HepG2 (cell line): ENCODE results near the gene RHBDL1. TPM values are rescaled to one million over a fixed set of nuclear protein-coding genes. Genes with fewer than 3 reads are reported as not detected.
A peak's percentile ranks its signal among the peaks of the same experiment; 100 is the strongest.

Experiments
- ATAC-seq: fragments of 200-7000 bp; cut with Tn5 transposase; 3 replicates; pipeline ENCODE4 v1.9.1; 2020; ENCODE audit warnings: mild to moderate bottlenecking, moderate library complexity
- BruUV-seq: library from RNA; stranded (reverse); fragments of 400-500 nt; replicated peaks from 2 replicates; lab custom pipeline; 2021; lab: Mats Ljungman, UMichigan
- CTCF ChIA-PET: fragments of 300-600 bp; formaldehyde crosslinking; extraction: SDS; loops from one replicate; lab custom pipeline; 2021; ENCODE audit warnings: low total read pairs, inconsistent platforms, low intra/inter-chr PET ratio; lab: Yijun Ruan, JAX
- POLR2A ChIA-PET: fragments of 350-600 bp; sonication (Branson Sonifier 250); formaldehyde crosslinking; loops from one replicate; lab custom pipeline; 2020; ENCODE audit warnings: antibody characterized with exemption, inconsistent platforms; lab: Yijun Ruan, JAX
- DNase-seq: peaks from one replicate; pipeline ENCODE4 v3.0.0-alpha.2; 2015; ENCODE audit warnings: low spot score
- FAIRE-seq: peaks from 3 replicates; lab custom pipeline; 2011; peaks lifted over from hg19 to GRCh38; lab: Jason Lieb, UNC
- H2AFZ ChIP-seq: one replicate; pipeline ENCODE4 v1.6.1; 2011; ENCODE audit warnings: low read length, inconsistent platforms
- H3K27ac ChIP-seq: fragments of 300-600 bp; 3 replicates; pipeline ENCODE4 v1.8.0; 2011; ENCODE audit warnings: mixed run types, mild to moderate bottlenecking, mixed read lengths, low read length, inconsistent platforms; ENCODE audit not compliant: insufficient read depth; ENCODE audit errors: extremely low read length
- H3K27me3 ChIP-seq, 2 experiments: fragments of 200-600 bp in 1 of 2; 2 replicates in 1 of 2; 3 replicates in 1 of 2; pipeline versions ENCODE4 v1.6.0 to v1.8.0; 2011; ENCODE audit warnings: low read length in 2 of 2, mild to moderate bottlenecking in 2 of 2, moderate library complexity in 2 of 2, inconsistent platforms in 1 of 2; ENCODE audit not compliant: insufficient read depth in 2 of 2, control insufficient read depth in 1 of 2
- H3K36me3 ChIP-seq, 2 experiments: fragments of 200-600 bp in 1 of 2; replicated peaks in 1 of 2; 2 replicates in 1 of 2; 3 replicates in 1 of 2; pipeline versions ENCODE4 v1.5.1 to v1.8.0; 2011; ENCODE audit warnings: low read length in 2 of 2, inconsistent platforms in 1 of 2; ENCODE audit not compliant: insufficient read depth in 2 of 2, control insufficient read depth in 1 of 2
- H3K4me1 ChIP-seq: 2 replicates; pipeline ENCODE4 v1.5.1; 2012; ENCODE audit warnings: low read length, inconsistent platforms; ENCODE audit not compliant: insufficient read depth
- H3K4me2 ChIP-seq: 2 replicates; pipeline ENCODE4 v1.6.0; 2011; ENCODE audit warnings: low read depth, low read length, inconsistent platforms
- H3K4me3 ChIP-seq, 3 experiments: fragments of 200-600 bp in 1 of 3; sonication (generic), shearing (Covaris generic) in 1 of 3; replicated peaks in 1 of 3; 2 replicates each; pipeline ENCODE4 v1.5.1; 2011 to 2016; ENCODE audit warnings: low read length in 3 of 3, inconsistent platforms in 2 of 3, low read depth in 2 of 3, mild to moderate bottlenecking in 2 of 3, control low read depth in 1 of 3, mixed read lengths in 1 of 3; ENCODE audit not compliant: insufficient read depth in 1 of 3
- H3K79me2 ChIP-seq: one replicate; pipeline ENCODE4 v1.6.1; 2011; ENCODE audit warnings: low read length, inconsistent platforms; ENCODE audit not compliant: insufficient read depth
- H3K9ac ChIP-seq: 2 replicates; pipeline ENCODE4 v1.6.0; 2011; ENCODE audit warnings: mild to moderate bottlenecking, low read depth, low read length, inconsistent platforms; ENCODE audit not compliant: insufficient read depth
- H3K9me3 ChIP-seq: 2 replicates; pipeline ENCODE4 v1.5.1; 2012; ENCODE audit warnings: mild to moderate bottlenecking, low read length
- H4K20me1 ChIP-seq: 2 replicates; pipeline ENCODE4 v1.6.0; 2011; ENCODE audit warnings: inconsistent platforms, mild to moderate bottlenecking, low read length, moderate library complexity; ENCODE audit not compliant: insufficient read depth
- AKAP8 ChIP-seq: sonication (generic); formaldehyde crosslinking; IDR thresholded peaks from 2 replicates; pipeline ENCODE4 v1.5.1; 2020; ENCODE audit warnings: mild to moderate bottlenecking, missing genetic modification reagents
- EED ChIP-seq: sonication (generic); formaldehyde crosslinking; IDR thresholded peaks from 2 replicates; pipeline ENCODE4 v1.5.0; 2020; ENCODE audit warnings: mild to moderate bottlenecking, missing genetic modification reagents
- FOXC1 ChIP-seq: sonication (generic); formaldehyde crosslinking; IDR thresholded peaks from 2 replicates; pipeline ENCODE4 v1.8.0; 2022; ENCODE audit warnings: mild to moderate bottlenecking, missing genetic modification reagents, borderline replicate concordance
- FOXM1 ChIP-seq: sonication (generic); formaldehyde crosslinking; IDR thresholded peaks from 2 replicates; pipeline ENCODE4 v1.5.0; 2020; ENCODE audit warnings: missing genetic modification reagents
- GPN1 ChIP-seq: sonication (generic); formaldehyde crosslinking; IDR thresholded peaks from 2 replicates; pipeline ENCODE4 v1.5.1; 2020; ENCODE audit warnings: missing genetic modification reagents, borderline replicate concordance
- MAFG ChIP-seq: sonication (generic); formaldehyde crosslinking; IDR thresholded peaks from 2 replicates; pipeline ENCODE4 v1.5.1; 2020; ENCODE audit warnings: mild to moderate bottlenecking, missing genetic modification reagents
- POLR2AphosphoS2 ChIP-seq: IDR thresholded peaks from 2 replicates; pipeline ENCODE4 v1.6.1; 2011; ENCODE audit warnings: low read depth, low read length, improper control_type of control experiment
- TBX3 ChIP-seq: fragments of 450-650 bp; IDR thresholded peaks from 2 replicates; pipeline ENCODE4 v1.6.1; 2017; ENCODE audit warnings: antibody characterized with exemption, mild to moderate bottlenecking, inconsistent platforms, borderline replicate concordance
- ZNF160 ChIP-seq: sonication (generic); formaldehyde crosslinking; IDR thresholded peaks from 2 replicates; pipeline ENCODE4 v1.8.0; 2022; ENCODE audit warnings: mild to moderate bottlenecking, inconsistent platforms, missing genetic modification reagents
- ZNF530 ChIP-seq: sonication (generic); formaldehyde crosslinking; IDR thresholded peaks from 2 replicates; pipeline ENCODE4 v1.5.0; 2020; ENCODE audit warnings: low read depth, mild to moderate bottlenecking, missing genetic modification reagents
- ZNF570 ChIP-seq: sonication (generic); formaldehyde crosslinking; IDR thresholded peaks from 2 replicates; pipeline ENCODE4 v1.4.0; 2020; ENCODE audit warnings: mild to moderate bottlenecking, missing genetic modification reagents, borderline replicate concordance
- ZNF75D ChIP-seq: sonication (generic); formaldehyde crosslinking; IDR thresholded peaks from 2 replicates; pipeline ENCODE4 v1.8.1; 2023; ENCODE audit warnings: missing genetic modification reagents, mild to moderate bottlenecking, borderline replicate concordance
- WGBS: methylation state at CpG from one replicate; pipeline ENCODE4 v1.1.6; 2017; ENCODE audit warnings: low lambda C conversion rate; 5-methylcytosine and 5-hydroxymethylcytosine counted together
- in situ Hi-C: cut with HindIII; loops from 2 replicates; pipeline ENCODE4 v1.10.0; 2017; ENCODE audit warnings: low pct_unique_long_range_greater_than_20kb; ENCODE audit not compliant: extremely low pct_ligation_motif_present
- intact Hi-C: fragments of 100-400 bp; cut with micrococcal nuclease; formaldehyde crosslinking; loops from one replicate; pipeline ENCODE4 v1.10.0; 2022; ENCODE audit not compliant: unreplicated experiment
- polyA plus RNA-seq, 8 experiments: library from polyadenylated mRNA; depleted of rRNA in 3 of 8; stranded (reverse) in 7 of 8; unstranded in 1 of 8; fragments of >200 nt; fragmentation: Illumina TruSeq in 4 of 8; extraction: Trizol in 4 of 8; gene quantifications; 2 replicates each; pipeline versions ENCODE4 v1.2.1 to v1.2.3, GENCODE V29; 2011 to 2016; ENCODE audit warnings: low read depth in 4 of 8, missing spikeins in 1 of 8, mixed read lengths in 1 of 8; ENCODE audit not compliant: insufficient read depth in 1 of 8
- total RNA-seq, 5 experiments: library from RNA; depleted of rRNA; stranded (reverse); fragments of >200 nt; fragmentation: Illumina TruSeq; extraction: Trizol; gene quantifications; 2 replicates each; pipeline ENCODE4 v1.2.3, GENCODE V29; 2016; ENCODE audit warnings: low read depth in 1 of 5
- TF ChIP-seq, protein P1 (sequence below): sonication (generic); formaldehyde crosslinking; conservative IDR thresholded peaks from 2 replicates; pipeline ENCODE4 v1.8.1; 2023; ENCODE audit warnings: missing genetic modification reagents
- TF ChIP-seq, protein P2 (sequence below): sonication (generic); formaldehyde crosslinking; IDR thresholded peaks from 2 replicates; pipeline ENCODE4 v1.8.0; 2022; ENCODE audit warnings: missing genetic modification reagents, low read depth, mild to moderate bottlenecking, borderline replicate concordance
- TF ChIP-seq, protein P3 (sequence below), 2 experiments: sonication (generic) in 1 of 2; formaldehyde crosslinking in 1 of 2; IDR thresholded peaks; 2 replicates each; pipeline versions ENCODE4 v1.5.1 to v1.6.1; 2011 to 2020; ENCODE audit warnings: borderline replicate concordance in 1 of 2, low read depth in 1 of 2, low read length in 1 of 2, mild to moderate bottlenecking in 1 of 2, missing genetic modification reagents in 1 of 2, moderate library complexity in 1 of 2
- TF ChIP-seq, protein P4 (sequence below): sonication (generic); formaldehyde crosslinking; IDR thresholded peaks from 2 replicates; pipeline ENCODE4 v1.9.0; 2022; ENCODE audit warnings: low read depth, missing genetic modification reagents

Gene RHBDL1
- total and polyA plus RNA-seq, 2 of the 13 experiments (the other 11 are each of a cell fraction or from before 2014, with no cell fraction given), result 1.8 to 3.8 TPM

DNA sequence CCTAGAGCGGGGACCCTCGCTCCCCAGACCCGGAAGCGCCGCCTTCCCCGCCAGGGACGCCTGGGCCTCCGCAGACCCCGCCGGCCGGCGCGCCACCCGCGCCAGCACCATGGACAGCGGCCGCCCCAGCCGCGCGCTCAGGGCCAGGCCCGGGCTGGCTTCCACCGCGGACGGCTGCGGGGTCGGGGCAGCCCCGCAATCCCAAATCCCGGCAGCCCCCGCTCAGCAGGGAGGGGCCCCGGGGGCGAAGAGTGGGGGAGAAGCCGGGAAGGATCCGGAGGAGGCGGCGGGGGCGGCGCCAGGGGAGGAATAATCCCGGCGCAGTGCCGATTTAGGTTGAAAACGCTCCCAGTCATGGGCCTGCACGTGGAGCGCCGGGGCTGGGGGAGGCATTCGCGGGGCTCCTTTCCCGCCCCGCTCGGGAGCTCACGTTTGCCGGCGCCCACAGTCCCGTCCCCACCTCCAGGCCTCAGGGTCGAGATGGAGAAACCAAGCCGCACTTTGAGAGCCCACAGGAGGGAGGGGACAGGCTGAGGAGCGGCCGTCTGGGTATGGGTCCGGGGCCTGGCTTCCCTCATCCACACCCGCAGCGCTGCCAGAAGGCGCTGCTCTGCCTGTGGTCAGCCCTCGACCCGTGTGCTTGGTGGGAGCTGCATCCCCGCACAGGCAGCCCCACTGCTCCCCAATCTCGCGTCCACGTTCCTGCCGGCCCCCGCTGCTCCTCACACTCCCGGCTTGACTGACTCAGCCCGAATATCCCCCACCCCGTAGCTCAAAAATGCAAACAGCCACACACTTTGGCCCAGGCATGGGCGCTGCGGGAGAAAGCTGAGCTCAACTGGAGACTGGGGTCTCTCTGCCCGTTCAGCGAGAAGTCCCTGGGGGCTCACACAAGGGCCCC, 25.5 kb downstream of the RHBDL1 start:
- 24% methylated on average over 7 of the region's 76 CpGs for WGBS
- ChIA-PET POLR2A (no interaction called here), CTCF (no interaction called here)
- no peak overlapping the region for H3K9ac ChIP-seq
- no peak overlapping the region for H3K27ac ChIP-seq
- H3K4me2 ChIP-seq, result no peak overlapping the region
- H3K4me1 ChIP-seq, result peaks cover under 1% of the 10 kb centered on the region; the same call in 1 of the 2 replicates
- peaks cover 3% of the 10 kb centered on the region; the same call in 1 of the 2 replicates for H4K20me1 ChIP-seq
- FAIRE-seq (no peak), ATAC-seq (peak; percentile 68), DNase-seq (no peak)
- no TSS peak for BruUV-seq
- H2AFZ ChIP-seq, result no peak overlapping the region
- H3K4me3 ChIP-seq, result no peak overlapping the region
- intact Hi-C loops, result no loop called here
- no peaks in the 10 kb centered on the region for H3K9me3 ChIP-seq
- H3K79me2 ChIP-seq, result no peaks in the 10 kb centered on the region
- peaks cover 27 to 64% of the 10 kb centered on the region in 2 experiments for H3K27me3 ChIP-seq
- in situ Hi-C loops, result no loop called here
- H3K36me3 ChIP-seq, result no peaks in the 10 kb centered on the region
- TF ChIP-seq POLR2AphosphoS2, result no peak
- TF ChIP-seq, protein P1, sequence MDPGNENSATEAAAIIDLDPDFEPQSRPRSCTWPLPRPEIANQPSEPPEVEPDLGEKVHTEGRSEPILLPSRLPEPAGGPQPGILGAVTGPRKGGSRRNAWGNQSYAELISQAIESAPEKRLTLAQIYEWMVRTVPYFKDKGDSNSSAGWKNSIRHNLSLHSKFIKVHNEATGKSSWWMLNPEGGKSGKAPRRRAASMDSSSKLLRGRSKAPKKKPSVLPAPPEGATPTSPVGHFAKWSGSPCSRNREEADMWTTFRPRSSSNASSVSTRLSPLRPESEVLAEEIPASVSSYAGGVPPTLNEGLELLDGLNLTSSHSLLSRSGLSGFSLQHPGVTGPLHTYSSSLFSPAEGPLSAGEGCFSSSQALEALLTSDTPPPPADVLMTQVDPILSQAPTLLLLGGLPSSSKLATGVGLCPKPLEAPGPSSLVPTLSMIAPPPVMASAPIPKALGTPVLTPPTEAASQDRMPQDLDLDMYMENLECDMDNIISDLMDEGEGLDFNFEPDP, result 0 out of 2 replicates have a peak, but pooled peaks have one; percentile 89
- TF ChIP-seq, protein P2, sequence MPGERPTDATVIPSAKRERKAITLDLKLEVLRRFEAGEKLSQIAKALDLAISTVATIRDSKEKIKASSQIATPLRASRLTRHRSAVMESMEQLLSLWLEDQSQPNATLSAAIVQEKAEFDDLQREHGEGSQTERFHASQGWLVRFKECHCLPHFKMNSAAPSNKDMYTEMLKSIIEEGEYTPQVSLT (CRISPR knock-in tag), result no peak
- TF ChIP-seq, protein P3, sequence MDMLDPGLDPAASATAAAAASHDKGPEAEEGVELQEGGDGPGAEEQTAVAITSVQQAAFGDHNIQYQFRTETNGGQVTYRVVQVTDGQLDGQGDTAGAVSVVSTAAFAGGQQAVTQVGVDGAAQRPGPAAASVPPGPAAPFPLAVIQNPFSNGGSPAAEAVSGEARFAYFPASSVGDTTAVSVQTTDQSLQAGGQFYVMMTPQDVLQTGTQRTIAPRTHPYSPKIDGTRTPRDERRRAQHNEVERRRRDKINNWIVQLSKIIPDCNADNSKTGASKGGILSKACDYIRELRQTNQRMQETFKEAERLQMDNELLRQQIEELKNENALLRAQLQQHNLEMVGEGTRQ (IDR thresholded peaks at IDR 0.05; ENCODE audit: low read depth, low read length), result no peak
- TF ChIP-seq, protein P3 (CRISPR knock-in tag; IDR thresholded peaks at IDR 0.05; ENCODE audit: borderline replicate concordance), result no peak
- no peak for TF ChIP-seq FOXM1 (CRISPR knock-in tag)
- no peak for TF ChIP-seq EED (CRISPR knock-in tag)
- TF ChIP-seq AKAP8 (CRISPR knock-in tag), result no peak
- no peak for TF ChIP-seq MAFG (CRISPR knock-in tag)
- no peak; the same call in 1 of the 2 replicates for TF ChIP-seq ZNF160 (CRISPR knock-in tag)
- TF ChIP-seq ZNF75D, result no peak
- no peak for TF ChIP-seq FOXC1 (CRISPR knock-in tag)
- no peak for TF ChIP-seq TBX3
- TF ChIP-seq GPN1 (CRISPR knock-in tag), result no peak
- TF ChIP-seq, protein P4, sequence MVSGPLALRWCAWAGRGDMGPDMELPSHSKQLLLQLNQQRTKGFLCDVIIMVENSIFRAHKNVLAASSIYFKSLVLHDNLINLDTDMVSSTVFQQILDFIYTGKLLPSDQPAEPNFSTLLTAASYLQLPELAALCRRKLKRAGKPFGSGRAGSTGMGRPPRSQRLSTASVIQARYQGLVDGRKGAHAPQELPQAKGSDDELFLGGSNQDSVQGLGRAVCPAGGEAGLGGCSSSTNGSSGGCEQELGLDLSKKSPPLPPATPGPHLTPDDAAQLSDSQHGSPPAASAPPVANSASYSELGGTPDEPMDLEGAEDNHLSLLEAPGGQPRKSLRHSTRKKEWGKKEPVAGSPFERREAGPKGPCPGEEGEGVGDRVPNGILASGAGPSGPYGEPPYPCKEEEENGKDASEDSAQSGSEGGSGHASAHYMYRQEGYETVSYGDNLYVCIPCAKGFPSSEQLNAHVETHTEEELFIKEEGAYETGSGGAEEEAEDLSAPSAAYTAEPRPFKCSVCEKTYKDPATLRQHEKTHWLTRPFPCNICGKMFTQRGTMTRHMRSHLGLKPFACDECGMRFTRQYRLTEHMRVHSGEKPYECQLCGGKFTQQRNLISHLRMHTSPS (CRISPR knock-in tag), result no peak; the same call in 1 of the 2 replicates
- TF ChIP-seq ZNF570 (CRISPR knock-in tag), result 0 out of 2 replicates have a peak, but pooled peaks have one; percentile 50
- no peak for TF ChIP-seq ZNF530
